B cell (primary cell): ENCODE measurements around the gene GNAI2. TPM values are rescaled to one million over a fixed set of nuclear protein-coding genes. Genes with fewer than 3 reads are reported as not detected.
"Not testable (repeated sequence)": the region's sequence is repeated elsewhere in the genome, so short reads cannot be mapped to it uniquely, and the experiment has no call there.

ENCODE experiments used
- ATAC-seq: fragments of 200-7000 bp; cut with Tn5 transposase; one replicate; pipeline ENCODE4 v1.10.0; 2021; ENCODE audit warnings: low read depth, mild to moderate bottlenecking, moderate number of reproducible peaks, moderate library complexity
- CTCF ChIA-PET: fragments of 350-600 bp; sonication (Branson Sonifier 250); formaldehyde crosslinking; loops from one replicate; lab custom pipeline; 2021; ENCODE audit warnings: antibody characterized with exemption, inconsistent platforms; lab: Charles Lee
- POLR2A ChIA-PET: fragments of 350-600 bp; sonication (Branson Sonifier 250); formaldehyde crosslinking; loops from one replicate; lab custom pipeline; 2021; ENCODE audit warnings: antibody characterized with exemption; lab: Charles Lee
- DNase-seq: peaks from one replicate; pipeline ENCODE4 v3.0.0; 2013
- H2AFZ ChIP-seq: 2 replicates; pipeline ENCODE4 v1.6.1; 2012; ENCODE audit warnings: mild to moderate bottlenecking, low read depth, low read length; ENCODE audit not compliant: insufficient read depth, poor library complexity, severe bottlenecking
- H3K27ac ChIP-seq, 2 donors: 1 replicate in 1 of 2; 2 replicates in 1 of 2; pipeline ENCODE4 v1.5.1; 2012 to 2013; ENCODE audit warnings: low read length in 2 of 2, mild to moderate bottlenecking in 2 of 2, moderate library complexity in 1 of 2
- H3K27me3 ChIP-seq, 4 experiments: fragments of 200-600 bp in 1 of 4; sonication (generic) in 1 of 4; replicated peaks in 1 of 4; 1 replicate in 2 of 4; 2 replicates in 2 of 4; pipeline versions ENCODE4 v1.6.1 to v1.7.0; 2013 to 2016; ENCODE audit warnings: low read length in 3 of 4, mild to moderate bottlenecking in 2 of 4, mixed read lengths in 1 of 4, moderate library complexity in 1 of 4; ENCODE audit not compliant: insufficient read depth in 4 of 4, control insufficient read depth in 3 of 4; ENCODE audit errors: control extremely low read depth in 1 of 4
- H3K36me3 ChIP-seq, 2 experiments: replicated peaks in 1 of 2; 1 replicate in 1 of 2; 2 replicates in 1 of 2; pipeline versions ENCODE4 v1.6.1 to v1.7.1; 2013; ENCODE audit warnings: low read length in 1 of 2; ENCODE audit not compliant: insufficient read depth in 2 of 2, control insufficient read depth in 1 of 2; ENCODE audit errors: control extremely low read depth in 1 of 2, extremely low read depth in 1 of 2
- H3K4me1 ChIP-seq, 2 donors: fragments of 200-600 bp in 1 of 2; sonication (generic) in 1 of 2; 1 replicate in 1 of 2; 2 replicates in 1 of 2; pipeline versions ENCODE4 v1.5.1 to v1.6.1; 2013 to 2017; ENCODE audit warnings: low read length in 2 of 2; ENCODE audit not compliant: control insufficient read depth in 2 of 2, insufficient read depth in 2 of 2
- H3K4me2 ChIP-seq: replicated peaks from 2 replicates; pipeline ENCODE3; 2012; ENCODE audit warnings: mild to moderate bottlenecking, low read depth, low read length; ENCODE audit not compliant: poor library complexity, severe bottlenecking
- H3K4me3 ChIP-seq, 5 experiments: fragments of 200-600 bp in 1 of 5; sonication (generic) in 1 of 5; 1 replicate in 3 of 5; 2 replicates in 2 of 5; pipeline versions ENCODE4 v1.5.1 to v1.7.0; 2011 to 2016; ENCODE audit warnings: low read length in 4 of 5, mild to moderate bottlenecking in 4 of 5, low read depth in 2 of 5, control low read depth in 1 of 5, moderate library complexity in 1 of 5; ENCODE audit not compliant: insufficient read depth in 1 of 5; ENCODE audit errors: control extremely low read depth in 1 of 5, extremely low read depth in 1 of 5
- H3K79me2 ChIP-seq: fragments of 200-600 bp; sonication (generic); one replicate; pipeline ENCODE4 v1.6.0; 2016; ENCODE audit warnings: low read length; ENCODE audit not compliant: control insufficient read depth, insufficient read depth
- H3K9ac ChIP-seq: fragments of 200-600 bp; sonication (generic); 2 replicates; pipeline ENCODE4 v1.6.1; 2017; ENCODE audit warnings: mild to moderate bottlenecking, low read length, moderate library complexity
- H3K9me3 ChIP-seq, 3 donors: one replicate each; pipeline versions ENCODE4 v1.6.1 to v1.7.1; 2013; ENCODE audit warnings: low read length in 2 of 3; ENCODE audit not compliant: control insufficient read depth in 2 of 3, insufficient read depth in 1 of 3; ENCODE audit errors: control extremely low read depth in 1 of 3
- H4K20me1 ChIP-seq: 2 replicates; pipeline ENCODE4 v1.6.0; 2012; ENCODE audit warnings: mild to moderate bottlenecking, low read length; ENCODE audit not compliant: insufficient read depth, control insufficient read depth, poor library complexity, severe bottlenecking
- H3K27ac Mint-ChIP-seq: one replicate; pipeline ENCODE4 v1.8.0; 2021; ENCODE audit warnings: mixed read lengths
- H3K27me3 Mint-ChIP-seq: one replicate; pipeline ENCODE4 v1.8.0; 2021; ENCODE audit warnings: mixed read lengths
- H3K4me1 Mint-ChIP-seq: one replicate; pipeline ENCODE4 v1.8.0; 2021; ENCODE audit warnings: mixed read lengths
- H3K4me3 Mint-ChIP-seq: one replicate; pipeline ENCODE4 v1.8.0; 2021; ENCODE audit warnings: mixed read lengths
- H3K9me3 Mint-ChIP-seq: one replicate; pipeline ENCODE4 v1.8.0; 2022; ENCODE audit warnings: mixed read lengths; ENCODE audit not compliant: insufficient read depth
- CTCF ChIP-seq: fragments of 200-600 bp; IDR thresholded peaks from one replicate; pipeline ENCODE4 v1.8.0; 2022; ENCODE audit warnings: antibody characterized with exemption, mild to moderate bottlenecking
- EZH2 ChIP-seq: IDR thresholded peaks from 2 replicates; pipeline ENCODE4 v1.6.1; 2012; ENCODE audit warnings: borderline replicate concordance, low read depth, mild to moderate bottlenecking, moderate library complexity, low read length; ENCODE audit not compliant: insufficient read depth, poor library complexity, severe bottlenecking
- WGBS: methylation state at CpG from one replicate; pipeline ENCODE4 v1.1.5; 2013; ENCODE audit warnings: missing lambda C conversion rate; ENCODE audit not compliant: insufficient coverage; 5-methylcytosine and 5-hydroxymethylcytosine counted together
- intact Hi-C: fragments of 100-400 bp; cut with micrococcal nuclease; formaldehyde crosslinking; loops from one replicate; pipeline ENCODE4 v1.10.0; 2022
- polyA plus RNA-seq: library from polyadenylated mRNA; depleted of rRNA; stranded (reverse); fragments of >200 nt; gene quantifications from 2 replicates; pipeline ENCODE4 v1.2.3, GENCODE V29; 2012
- total RNA-seq, 2 donors: library from RNA; stranded (reverse); fragments of 120-200 nt in 1 of 2; gene quantifications; 1 replicate in 1 of 2; 2 replicates in 1 of 2; pipeline versions ENCODE4 v1.2.3 to v1.2.4, GENCODE V29; 2013 to 2022

Gene GNAI2
- total and polyA plus RNA-seq, 2 donors (not counting 1 experiment from before 2014, with no cell fraction given): 302 to 491 TPM

GRCh38 chr3:50210176-50210509 is 25.9 kb upstream of the GNAI2 start:
- Mint-ChIP-seq H3K27ac (no peak overlapping the region), H3K27me3 (peaks cover 12% of the 10 kb centered on the region), H3K4me3 (no peak overlapping the region), H3K9me3 (no peaks in the 10 kb centered on the region), H3K4me1 (no peaks in the 10 kb centered on the region)
- peaks cover 9 to 15% of the 10 kb centered on the region in 2 donors for H3K4me1 ChIP-seq
- peaks cover 0 to 24% (median 10%) of the 10 kb centered on the region in 4 experiments for H3K27me3 ChIP-seq
- no peaks in the 10 kb centered on the region for H4K20me1 ChIP-seq
- no peak for TF ChIP-seq CTCF
- no peak for TF ChIP-seq EZH2
- H3K9me3 ChIP-seq: peaks cover 0 to 5% (median 0%) of the 10 kb centered on the region in 3 donors
- CTCF ChIA-PET: interaction anchor here (1.1 to 1.8 kb wide), 4 partner anchors 16 to 89 kb away, joined by 3 to 9 read pairs (median 4); no protein-coding TSS in a partner anchor
- ATAC-seq: no peak
- intact Hi-C loops: no loop called here
- WGBS: 74% methylated on average over 4 of the region's 5 CpGs
- DNase-seq: no peak
- H3K27ac ChIP-seq: no peak overlapping the region
- no peak overlapping the region for H3K4me2 ChIP-seq
- POLR2A ChIA-PET: no interaction called here
- no peaks in the 10 kb centered on the region for H3K36me3 ChIP-seq
- H3K9ac ChIP-seq: no peak overlapping the region
- no peak overlapping the region for H3K4me3 ChIP-seq
- no peak overlapping the region for H2AFZ ChIP-seq
- no peaks in the 10 kb centered on the region for H3K79me2 ChIP-seq

- DNase-seq: no peak
- Mint-ChIP-seq H3K4me1 (no peaks in the 10 kb centered on the region), H3K9me3 (no peaks in the 10 kb centered on the region), H3K4me3 (no peak overlapping the region), H3K27ac (no peak overlapping the region), H3K27me3 (peaks cover 12% of the 10 kb centered on the region)
- Histone ChIP-seq H3K9me3 (no peaks in the 10 kb centered on the region), H3K4me3 (no peak overlapping the region), H3K27ac (no peak overlapping the region), H4K20me1 (no peaks in the 10 kb centered on the region), H3K9ac (no peak overlapping the region), H3K4me1 (peaks cover 3 to 9% of the 10 kb centered on the region in 2 donors), H2AFZ (no peak overlapping the region), H3K4me2 (no peak overlapping the region), H3K79me2 (no peaks in the 10 kb centered on the region), H3K27me3 (peaks cover 0 to 18% (median 7%) of the 10 kb centered on the region in 4 experiments), H3K36me3 (no peaks in the 10 kb centered on the region)
- intact Hi-C loops: no loop called here
- 95% methylated on average over 12 of the region's 13 CpGs for WGBS
- CTCF ChIA-PET: interaction anchor here (1.1 to 1.8 kb wide), 5 partner anchors 16 to 90 kb away, joined by 3 to 9 read pairs (median 4); no protein-coding TSS in a partner anchor
- ATAC-seq: no peak
- no peak for TF ChIP-seq CTCF
- no peak for TF ChIP-seq EZH2
- POLR2A ChIA-PET: no interaction called here
Measured at GRCh38 chr3:50210510-50211367, 25.3 kb upstream of the GNAI2 start.

GRCh38 chr3:50211368-50211717 is 24.7 kb upstream of the GNAI2 start:
- H3K9ac ChIP-seq, H3K9me3 ChIP-seq, H3K4me3 ChIP-seq, H4K20me1 ChIP-seq, H3K4me2 ChIP-seq, H3K9me3 Mint-ChIP-seq, H3K36me3 ChIP-seq, H3K27ac Mint-ChIP-seq, H3K79me2 ChIP-seq, intact Hi-C loops, H3K27ac ChIP-seq, POLR2A ChIA-PET, H2AFZ ChIP-seq, H3K4me1 ChIP-seq, ATAC-seq, DNase-seq, H3K4me3 Mint-ChIP-seq, H3K4me1 Mint-ChIP-seq: not testable (repeated sequence)
- WGBS: 95% methylated on average over 2 of the region's 5 CpGs
- peaks cover 11% of the 10 kb centered on the region for H3K27me3 Mint-ChIP-seq
- H3K27me3 ChIP-seq: peaks cover 0 to 12% (median 4%) of the 10 kb centered on the region in 4 experiments
- CTCF ChIA-PET: interaction anchor here (0.6 to 1.4 kb wide), 2 partner anchors 17 to 116 kb away, joined by 4 to 5 read pairs; no protein-coding TSS in a partner anchor
